G401 (cell line): ENCODE results near the gene ROGDI. TPM values are rescaled to one million over a fixed set of nuclear protein-coding genes. Genes with fewer than 3 reads are reported as not detected.
"Not testable (repeated sequence)": the region's sequence is repeated elsewhere in the genome, so short reads cannot be mapped to it uniquely, and the experiment has no call there.

Experiments
- DNase-seq: peaks from one replicate; pipeline ENCODE4 v3.0.0-alpha.2; 2015; ENCODE audit warnings: low spot score
- in situ Hi-C: cut with HindIII; loops from 2 replicates; pipeline ENCODE4 v1.10.0; 2016; ENCODE audit warnings: low sequenced_read_pairs, mixed read lengths
- total RNA-seq: library from RNA; depleted of rRNA; stranded (reverse); fragments of >200 nt; shearing (Covaris generic); gene quantifications from 2 replicates; pipeline ENCODE4 v1.2.3, GENCODE V29; 2014

The ROGDI gene
- total RNA-seq, 1 experiment from 2014 or later = 25.9 TPM

GRCh38 chr16:4796982-4797804 lies 5.2 kb downstream of the ROGDI start:
- DNase-seq = no peak
- in situ Hi-C loops = no loop called here

- in situ Hi-C loops = no loop called here
- DNase-seq = no peak
Measured at GRCh38 chr16:4795828-4796572, 6.4 kb downstream of the ROGDI start.

GRCh38 chr16:4795181-4795827 lies 7.1 kb downstream of the ROGDI start, which contains the start of gene SMIM22:
SMIM22 (plus strand) TSS chr16:4795369; CDS start chr16:4795735, 366 bp downstream.
- DNase-seq = no peak
- in situ Hi-C loops = no loop called here

- in situ Hi-C loops = no loop called here
- no peak for DNase-seq
Measured at GRCh38 chr16:4792951-4793513, 9.4 kb downstream of the ROGDI start.

- in situ Hi-C loops = no loop called here
- no peak for DNase-seq
Measured at GRCh38 chr16:4790871-4791270, 11.6 kb downstream of the ROGDI start.

- no peak for DNase-seq
- in situ Hi-C loops = no loop called here
Measured at GRCh38 chr16:4790261-4790660, 12.2 kb downstream of the ROGDI start.

- DNase-seq = no peak
- in situ Hi-C loops = no loop called here
Measured at GRCh38 chr16:4788910-4789309, 13.5 kb downstream of the ROGDI start.

GRCh38 chr16:4788489-4788889 lies 13.9 kb downstream of the ROGDI start:
- DNase-seq = no peak
- in situ Hi-C loops = no loop called here

GRCh38 chr16:4787627-4788482 lies 14.6 kb downstream of the ROGDI start, which contains the start of gene SEPTIN12:
SEPTIN12 (minus strand) TSS chr16:4788345; CDS start chr16:4787645, 700 bp downstream.
- DNase-seq = no peak
- in situ Hi-C loops = no loop called here

GRCh38 chr16:4787068-4787467 lies 15.4 kb downstream of the ROGDI start:
- in situ Hi-C loops = no loop called here
- no peak for DNase-seq

- no peak for DNase-seq
- in situ Hi-C loops = no loop called here
Measured at GRCh38 chr16:4785758-4786433, 16.5 kb downstream of the ROGDI start.

- DNase-seq, in situ Hi-C loops: not testable (repeated sequence)
Measured at GRCh38 chr16:4784444-4784987, 17.9 kb downstream of the ROGDI start.

- no peak for DNase-seq
- in situ Hi-C loops = no loop called here
Measured at GRCh38 chr16:4783951-4784336, 18.5 kb downstream of the ROGDI start.

- DNase-seq = no peak
- in situ Hi-C loops = no loop called here
Measured at GRCh38 chr16:4783251-4783950, 19.0 kb downstream of the ROGDI start.

- in situ Hi-C loops = no loop called here
- no peak for DNase-seq
Measured at GRCh38 chr16:4780235-4780634, 22.2 kb downstream of the ROGDI start.

- in situ Hi-C loops = no loop called here
- no peak for DNase-seq
Measured at GRCh38 chr16:4778050-4778392, 24.4 kb downstream of the ROGDI start.

- no peak for DNase-seq
- in situ Hi-C loops = no loop called here
Measured at GRCh38 chr16:4777339-4778049, 24.9 kb downstream of the ROGDI start.
